Stimulated activated CD8-positive, alpha-beta memory T cell treated with anti-CD3 and anti-CD28 coated beads, Interleukin-4, amount 100 ng/mL, for 48 hours (primary cell): ENCODE measurements around the gene TNRC6C.
A peak's percentile ranks its signal among the peaks of the same experiment; 100 is the strongest.
"Not testable (repeated sequence)": the region's sequence is repeated elsewhere in the genome, so short reads cannot be mapped to it uniquely, and the experiment has no call there.

Experiments used
- DNase-seq: peaks from one replicate; pipeline ENCODE4 v3.0.0-alpha.2; 2020

The TNRC6C gene

GRCh38 chr17:77963441-77963840 is 4.9 kb downstream of the TNRC6C start:
- DNase-seq = peak; percentile 42

GRCh38 chr17:77965352-77965751 is 6.8 kb downstream of the TNRC6C start:
- no peak for DNase-seq

- DNase-seq = no peak
Measured at GRCh38 chr17:77966476-77966875, 8.0 kb downstream of the TNRC6C start.

- DNase-seq = no peak
Measured at GRCh38 chr17:77968788-77969187, 10.3 kb downstream of the TNRC6C start.

- not testable (repeated sequence) for DNase-seq
Measured at GRCh38 chr17:77972271-77972670, 13.8 kb downstream of the TNRC6C start.

GRCh38 chr17:77973953-77974352 is 15.4 kb downstream of the TNRC6C start:
- no peak for DNase-seq

GRCh38 chr17:77974396-77974795 is 15.9 kb downstream of the TNRC6C start:
- DNase-seq = no peak

GRCh38 chr17:77982430-77982829 is 23.9 kb downstream of the TNRC6C start:
- not testable (repeated sequence) for DNase-seq

GRCh38 chr17:77990301-77990700 is 31.8 kb downstream of the TNRC6C start:
- no peak for DNase-seq

- not testable (repeated sequence) for DNase-seq
Measured at GRCh38 chr17:77993735-77994134, 35.2 kb downstream of the TNRC6C start.

GRCh38 chr17:77995146-77995852 is 36.8 kb downstream of the TNRC6C start:
- peak; percentile 50 for DNase-seq

- DNase-seq = no peak
Measured at GRCh38 chr17:77996256-77996655, 37.8 kb downstream of the TNRC6C start.

GRCh38 chr17:77999413-78000173 is 41.1 kb downstream of the TNRC6C start:
- no peak for DNase-seq

GRCh38 chr17:78000341-78000740 is 41.8 kb downstream of the TNRC6C start:
- DNase-seq = no peak

- DNase-seq = no peak
Measured at GRCh38 chr17:78001182-78001581, 42.7 kb downstream of the TNRC6C start.

GRCh38 chr17:78001612-78002011 is 43.1 kb downstream of the TNRC6C start:
- no peak for DNase-seq

- no peak for DNase-seq
Measured at GRCh38 chr17:78002166-78002565, 43.7 kb downstream of the TNRC6C start.

- DNase-seq = no peak
Measured at GRCh38 chr17:78005452-78006171, 47.1 kb downstream of the TNRC6C start.

GRCh38 chr17:78006338-78006737 is 47.8 kb downstream of the TNRC6C start:
- no peak for DNase-seq

GRCh38 chr17:78007647-78008046 is 49.1 kb downstream of the TNRC6C start:
- no peak for DNase-seq

GRCh38 chr17:78010759-78011158 is 52.3 kb downstream of the TNRC6C start:
- peak; percentile 42 for DNase-seq

GRCh38 chr17:78012428-78012827 is 53.9 kb downstream of the TNRC6C start:
- DNase-seq = no peak

GRCh38 chr17:78013683-78014467 is 55.4 kb downstream of the TNRC6C start:
- peak; percentile 50 for DNase-seq
